ENCODE measurements around the gene HBE1. TPM values are rescaled to one million over a fixed set of nuclear protein-coding genes. Genes with fewer than 3 reads are reported as not detected.

HBE1 gene
- total RNA-seq, 1 donor from 2014 or later, result not detected

DNA sequence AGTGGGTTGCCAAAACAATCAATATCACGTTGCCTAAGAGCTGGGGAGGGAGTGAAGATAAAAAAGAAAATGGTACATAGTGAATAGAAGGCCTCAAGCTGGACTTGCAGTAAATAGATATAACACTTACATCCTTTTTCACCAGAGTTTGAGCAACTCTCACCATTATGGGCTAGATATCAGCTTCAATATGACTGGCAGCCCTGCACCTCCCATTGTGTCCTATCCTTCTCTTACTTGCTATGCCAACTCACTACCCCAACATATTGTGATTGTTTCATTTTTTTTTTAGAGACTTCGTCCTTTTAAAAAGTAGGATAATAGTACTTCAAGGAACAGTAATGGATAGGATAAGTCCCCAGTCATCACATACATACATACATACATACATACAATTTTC is 27.5 kb downstream of the HBE1 start:
- H3K4me3 ChIP-seq (ENCODE audit: low read depth, low read length), result no peak overlapping the region

DNA sequence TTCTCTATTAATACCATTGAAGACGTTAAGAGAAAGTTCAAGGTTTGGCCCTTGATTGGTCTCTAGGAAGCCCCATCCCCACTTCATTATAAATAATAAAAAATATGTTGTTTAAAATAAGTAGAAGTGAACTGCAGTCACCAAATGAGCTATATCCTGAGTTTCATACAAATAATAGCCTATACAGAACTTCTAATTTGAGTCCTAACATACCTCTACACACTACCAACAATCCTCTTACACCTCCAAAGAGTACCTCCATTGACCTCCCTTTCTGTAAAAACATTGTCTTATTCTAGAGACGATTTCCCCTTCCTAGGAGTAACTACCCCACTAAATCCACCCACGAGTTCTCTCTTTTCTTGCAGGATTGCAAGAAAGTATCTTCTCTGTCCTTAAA is 28.3 kb downstream of the HBE1 start:
- DNase-seq (ENCODE audit: low read depth), result no peak
- Histone ChIP-seq H3K36me3 (ENCODE audit: control insufficient read depth, insufficient read depth, low read length) (no peaks in the 10 kb centered on the region), H3K4me3 (ENCODE audit: low read depth, low read length) (no peak overlapping the region), H3K27me3 (ENCODE audit: control insufficient read depth, insufficient read depth, low read length) (no peaks in the 10 kb centered on the region)
- TF ChIP-seq, protein P1, sequence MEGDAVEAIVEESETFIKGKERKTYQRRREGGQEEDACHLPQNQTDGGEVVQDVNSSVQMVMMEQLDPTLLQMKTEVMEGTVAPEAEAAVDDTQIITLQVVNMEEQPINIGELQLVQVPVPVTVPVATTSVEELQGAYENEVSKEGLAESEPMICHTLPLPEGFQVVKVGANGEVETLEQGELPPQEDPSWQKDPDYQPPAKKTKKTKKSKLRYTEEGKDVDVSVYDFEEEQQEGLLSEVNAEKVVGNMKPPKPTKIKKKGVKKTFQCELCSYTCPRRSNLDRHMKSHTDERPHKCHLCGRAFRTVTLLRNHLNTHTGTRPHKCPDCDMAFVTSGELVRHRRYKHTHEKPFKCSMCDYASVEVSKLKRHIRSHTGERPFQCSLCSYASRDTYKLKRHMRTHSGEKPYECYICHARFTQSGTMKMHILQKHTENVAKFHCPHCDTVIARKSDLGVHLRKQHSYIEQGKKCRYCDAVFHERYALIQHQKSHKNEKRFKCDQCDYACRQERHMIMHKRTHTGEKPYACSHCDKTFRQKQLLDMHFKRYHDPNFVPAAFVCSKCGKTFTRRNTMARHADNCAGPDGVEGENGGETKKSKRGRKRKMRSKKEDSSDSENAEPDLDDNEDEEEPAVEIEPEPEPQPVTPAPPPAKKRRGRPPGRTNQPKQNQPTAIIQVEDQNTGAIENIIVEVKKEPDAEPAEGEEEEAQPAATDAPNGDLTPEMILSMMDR (IDR thresholded peaks at IDR 0.05; ENCODE audit: insufficient read depth, low read length, poor library complexity, severe bottlenecking), result no peak

More for the DNA sequence above, 27.5 kb downstream of the HBE1 start:
- TF ChIP-seq, protein P1 (IDR thresholded peaks at IDR 0.05; ENCODE audit: insufficient read depth, low read length, poor library complexity, severe bottlenecking), result no peak
- no peaks in the 10 kb centered on the region for H3K36me3 ChIP-seq (ENCODE audit: control insufficient read depth, insufficient read depth, low read length)
- H3K27me3 ChIP-seq (ENCODE audit: control insufficient read depth, insufficient read depth, low read length), result no peaks in the 10 kb centered on the region
- DNase-seq (ENCODE audit: low read depth), result no peak

DNA sequence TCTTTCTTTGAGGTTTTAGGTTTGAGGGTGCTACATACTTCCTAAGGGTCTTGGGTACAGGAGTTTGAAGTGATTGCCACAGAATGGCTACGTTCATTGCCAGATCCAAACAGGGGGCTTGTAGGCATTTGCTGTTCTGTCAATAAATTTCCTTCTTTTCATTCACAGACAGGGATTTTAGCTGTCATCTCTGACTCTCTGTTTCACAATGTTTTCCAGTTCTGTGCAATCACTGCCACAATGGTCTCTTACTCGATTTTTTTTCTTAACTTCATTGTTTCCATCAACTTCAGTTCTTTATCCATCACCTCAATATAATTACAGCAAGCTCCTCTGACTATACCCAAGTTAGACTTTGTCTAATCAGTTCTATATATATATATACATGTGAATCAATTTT is 29.3 kb downstream of the HBE1 start:
- Histone ChIP-seq H3K36me3 (ENCODE audit: control insufficient read depth, insufficient read depth, low read length) (no peaks in the 10 kb centered on the region), H3K27me3 (ENCODE audit: control insufficient read depth, insufficient read depth, low read length) (no peaks in the 10 kb centered on the region), H3K4me3 (ENCODE audit: low read depth, low read length) (no peak overlapping the region)
- DNase-seq (ENCODE audit: low read depth), result no peak
- TF ChIP-seq, protein P1 (IDR thresholded peaks at IDR 0.05; ENCODE audit: insufficient read depth, low read length, poor library complexity, severe bottlenecking), result no peak

GRCh38 chr11:5240056-5240455 is 29.7 kb downstream of the HBE1 start:
- H3K36me3 ChIP-seq (ENCODE audit: control insufficient read depth, insufficient read depth, low read length), result no peaks in the 10 kb centered on the region
- TF ChIP-seq, protein P1 (IDR thresholded peaks at IDR 0.05; ENCODE audit: insufficient read depth, low read length, poor library complexity, severe bottlenecking), result no peak
- H3K27me3 ChIP-seq (ENCODE audit: control insufficient read depth, insufficient read depth, low read length), result no peaks in the 10 kb centered on the region
- H3K4me3 ChIP-seq (ENCODE audit: low read depth, low read length), result no peak overlapping the region
- DNase-seq (ENCODE audit: low read depth), result no peak

- Histone ChIP-seq H3K36me3 (ENCODE audit: control insufficient read depth, insufficient read depth, low read length) (no peaks in the 10 kb centered on the region), H3K27me3 (ENCODE audit: control insufficient read depth, insufficient read depth, low read length) (no peaks in the 10 kb centered on the region), H3K4me3 (ENCODE audit: low read depth, low read length) (no peak overlapping the region)
- TF ChIP-seq, protein P1 (IDR thresholded peaks at IDR 0.05; ENCODE audit: insufficient read depth, low read length, poor library complexity, severe bottlenecking), result no peak
- DNase-seq (ENCODE audit: low read depth), result no peak
Measured at GRCh38 chr11:5239046-5239445, 30.7 kb downstream of the HBE1 start.

GRCh38 chr11:5238486-5238885 is 31.3 kb downstream of the HBE1 start:
- TF ChIP-seq, protein P1 (IDR thresholded peaks at IDR 0.05; ENCODE audit: insufficient read depth, low read length, poor library complexity, severe bottlenecking), result no peak
- Histone ChIP-seq H3K4me3 (ENCODE audit: low read depth, low read length) (no peak overlapping the region), H3K36me3 (ENCODE audit: control insufficient read depth, insufficient read depth, low read length) (no peaks in the 10 kb centered on the region), H3K27me3 (ENCODE audit: control insufficient read depth, insufficient read depth, low read length) (no peaks in the 10 kb centered on the region)
- DNase-seq (ENCODE audit: low read depth), result no peak

Data from kidney epithelial cell (primary cell).